ENCODE data around the gene AKR1D1. TPM values are rescaled to one million over a fixed set of nuclear protein-coding genes. Genes with fewer than 3 reads are reported as not detected.

Gene AKR1D1
- total RNA-seq, 1 experiment from 2014 or later = not detected

DNA sequence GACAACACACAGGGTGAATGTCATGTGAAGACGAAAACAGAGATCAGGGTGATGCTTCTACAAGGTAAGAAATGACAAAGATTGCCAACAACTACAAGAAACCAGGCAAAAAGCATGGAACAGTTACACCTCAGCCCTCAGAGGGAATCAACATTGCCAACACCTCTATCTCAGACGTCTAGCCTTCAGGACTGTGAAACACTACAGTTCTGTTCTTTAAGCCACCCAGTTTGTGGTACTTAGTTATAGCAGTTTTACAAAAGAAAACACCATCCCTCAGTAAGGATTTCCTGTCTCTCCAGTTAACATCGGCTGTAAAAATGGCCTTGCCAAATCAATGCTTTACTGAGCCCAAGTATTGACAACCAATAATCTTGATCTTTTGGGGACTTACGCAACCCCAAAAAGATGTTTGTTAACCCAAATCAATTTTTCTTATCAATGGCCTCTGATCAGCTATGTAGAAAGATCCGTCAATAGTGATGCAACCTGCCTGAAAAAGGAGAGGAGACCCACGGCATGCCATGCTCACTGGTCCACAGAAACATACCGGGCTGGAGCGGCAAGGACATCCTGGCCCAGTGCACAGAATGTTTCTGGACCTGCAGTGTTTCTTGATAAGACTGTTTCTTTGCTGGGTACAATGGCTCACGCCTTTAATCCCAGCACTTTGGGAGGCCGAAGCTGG is 44.0 kb downstream of the AKR1D1 start:
- no peaks in the 10 kb centered on the region for H3K36me3 ChIP-seq (ENCODE audit: control insufficient read depth, insufficient read depth, low read length)
- no peak for DNase-seq (ENCODE audit: low read depth, low spot score)
- ChIA-PET CTCF (interaction anchor here (0.7 kb wide), 1 partner anchor 275 kb away, joined by 4 read pairs; no protein-coding TSS in a partner anchor), POLR2A (interaction anchor here (0.6 kb wide), 1 partner anchor 16 kb away, joined by 5 read pairs; no protein-coding TSS in a partner anchor)
- no peaks in the 10 kb centered on the region for H3K4me1 ChIP-seq (ENCODE audit: control insufficient read depth, insufficient read depth, low read length)
- no peaks in the 10 kb centered on the region for H3K27me3 ChIP-seq (ENCODE audit: control insufficient read depth, insufficient read depth, low read length)
- ATAC-seq = no peak
- intact Hi-C loops (cut with micrococcal nuclease; ENCODE audit: unreplicated experiment) (no loop called here), in situ Hi-C loops (cut with HindIII; ENCODE audit: low pct_unique_long_range_greater_than_20kb, low sequenced_read_pairs) (no loop called here)
- no TSS peak for BruUV-seq (replicated peaks)
- no peaks in the 10 kb centered on the region for H3K9me3 ChIP-seq (ENCODE audit: control insufficient read depth, insufficient read depth, low read depth, low read length)
- TF ChIP-seq, protein P1, sequence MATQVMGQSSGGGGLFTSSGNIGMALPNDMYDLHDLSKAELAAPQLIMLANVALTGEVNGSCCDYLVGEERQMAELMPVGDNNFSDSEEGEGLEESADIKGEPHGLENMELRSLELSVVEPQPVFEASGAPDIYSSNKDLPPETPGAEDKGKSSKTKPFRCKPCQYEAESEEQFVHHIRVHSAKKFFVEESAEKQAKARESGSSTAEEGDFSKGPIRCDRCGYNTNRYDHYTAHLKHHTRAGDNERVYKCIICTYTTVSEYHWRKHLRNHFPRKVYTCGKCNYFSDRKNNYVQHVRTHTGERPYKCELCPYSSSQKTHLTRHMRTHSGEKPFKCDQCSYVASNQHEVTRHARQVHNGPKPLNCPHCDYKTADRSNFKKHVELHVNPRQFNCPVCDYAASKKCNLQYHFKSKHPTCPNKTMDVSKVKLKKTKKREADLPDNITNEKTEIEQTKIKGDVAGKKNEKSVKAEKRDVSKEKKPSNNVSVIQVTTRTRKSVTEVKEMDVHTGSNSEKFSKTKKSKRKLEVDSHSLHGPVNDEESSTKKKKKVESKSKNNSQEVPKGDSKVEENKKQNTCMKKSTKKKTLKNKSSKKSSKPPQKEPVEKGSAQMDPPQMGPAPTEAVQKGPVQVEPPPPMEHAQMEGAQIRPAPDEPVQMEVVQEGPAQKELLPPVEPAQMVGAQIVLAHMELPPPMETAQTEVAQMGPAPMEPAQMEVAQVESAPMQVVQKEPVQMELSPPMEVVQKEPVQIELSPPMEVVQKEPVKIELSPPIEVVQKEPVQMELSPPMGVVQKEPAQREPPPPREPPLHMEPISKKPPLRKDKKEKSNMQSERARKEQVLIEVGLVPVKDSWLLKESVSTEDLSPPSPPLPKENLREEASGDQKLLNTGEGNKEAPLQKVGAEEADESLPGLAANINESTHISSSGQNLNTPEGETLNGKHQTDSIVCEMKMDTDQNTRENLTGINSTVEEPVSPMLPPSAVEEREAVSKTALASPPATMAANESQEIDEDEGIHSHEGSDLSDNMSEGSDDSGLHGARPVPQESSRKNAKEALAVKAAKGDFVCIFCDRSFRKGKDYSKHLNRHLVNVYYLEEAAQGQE (IDR thresholded peaks at IDR 0.05; ENCODE audit: insufficient read depth in 1 of 2, low read depth in 2 of 2, low read length in 1 of 2) = no peak
- TF ChIP-seq POLR2AphosphoS5 (IDR thresholded peaks at IDR 0.05; ENCODE audit: low read depth, low read length) = no peak
- TF ChIP-seq SIN3A (IDR thresholded peaks at IDR 0.05; ENCODE audit: borderline replicate concordance, insufficient read depth, low read depth, low read length) = no peak
- TF ChIP-seq TCF7L2 (IDR thresholded peaks at IDR 0.05; ENCODE audit: low read depth, low read length) = no peak
- no peak for TF ChIP-seq CTCF (IDR thresholded peaks at IDR 0.05)
- H3K4me3 ChIP-seq (ENCODE audit: low read depth in 2 of 2, low read length in 2 of 2) = no peak overlapping the region
- no peak overlapping the region for H3K27ac ChIP-seq (ENCODE audit: low read length)

- no peaks in the 10 kb centered on the region for H3K36me3 ChIP-seq (ENCODE audit: control insufficient read depth, insufficient read depth, low read length)
- H3K4me1 ChIP-seq (ENCODE audit: control insufficient read depth, insufficient read depth, low read length) = no peaks in the 10 kb centered on the region
- no peak overlapping the region for H3K27ac ChIP-seq (ENCODE audit: low read length)
- H3K9me3 ChIP-seq (ENCODE audit: control insufficient read depth, insufficient read depth, low read depth, low read length) = no peaks in the 10 kb centered on the region
- TF ChIP-seq TCF7L2 (IDR thresholded peaks at IDR 0.05; ENCODE audit: low read depth, low read length) (no peak), POLR2AphosphoS5 (IDR thresholded peaks at IDR 0.05; ENCODE audit: low read depth, low read length) (no peak), CTCF (IDR thresholded peaks at IDR 0.05) (no peak), SIN3A (IDR thresholded peaks at IDR 0.05; ENCODE audit: borderline replicate concordance, insufficient read depth, low read depth, low read length) (no peak)
- TF ChIP-seq, protein P1 (IDR thresholded peaks at IDR 0.05; ENCODE audit: insufficient read depth in 1 of 2, low read depth in 2 of 2, low read length in 1 of 2) = no peak
- no peak overlapping the region for H3K4me3 ChIP-seq (ENCODE audit: low read depth in 2 of 2, low read length in 2 of 2)
- ATAC-seq (no peak), DNase-seq (ENCODE audit: low read depth, low spot score) (no peak)
- ChIA-PET CTCF (no interaction called here), POLR2A (no interaction called here)
- intact Hi-C loops (cut with micrococcal nuclease; ENCODE audit: unreplicated experiment) = no loop called here
- no TSS peak for BruUV-seq (replicated peaks)
- H3K27me3 ChIP-seq (ENCODE audit: control insufficient read depth, insufficient read depth, low read length) = no peaks in the 10 kb centered on the region
- in situ Hi-C loops (cut with HindIII; ENCODE audit: low pct_unique_long_range_greater_than_20kb, low sequenced_read_pairs) = no loop called here
Measured at GRCh38 chr7:138122162-138122561, 45.9 kb downstream of the AKR1D1 start.
